ENCODE measurements around the gene GRIK2.
A peak's percentile ranks its signal among the peaks of the same experiment; 100 is the strongest.

GRIK2 gene

GRCh38 chr6:101853231-101854085 is 459.9 kb downstream of the GRIK2 start:
- 93 to 98% methylated on average over 3 of the region's 3 CpGs for WGBS, 2 experiments
- Histone ChIP-seq H3K4me3 (ENCODE audit: insufficient read depth, low read depth, low read length) (no peak overlapping the region), H3K27me3 (ENCODE audit: control insufficient read depth, insufficient read depth, low read length, poor library complexity, severe bottlenecking) (no peaks in the 10 kb centered on the region), H3K9me3 (ENCODE audit: control insufficient read depth, low read length) (no peaks in the 10 kb centered on the region), H3K27ac (ENCODE audit: insufficient read depth, low read depth, low read length, poor library complexity, severe bottlenecking) (no peak overlapping the region), H3K4me1 (ENCODE audit: control insufficient read depth, insufficient read depth, low read length) (no peaks in the 10 kb centered on the region), H3K36me3 (ENCODE audit: control insufficient read depth, insufficient read depth, low read length) (no peaks in the 10 kb centered on the region)

GRCh38 chr6:101876431-101876830 is 482.9 kb downstream of the GRIK2 start:
- Histone ChIP-seq H3K4me1 (ENCODE audit: control insufficient read depth, insufficient read depth, low read length) (no peaks in the 10 kb centered on the region), H3K4me3 (ENCODE audit: insufficient read depth, low read depth, low read length) (no peak overlapping the region), H3K27ac (ENCODE audit: insufficient read depth, low read depth, low read length, poor library complexity, severe bottlenecking) (no peak overlapping the region), H3K9me3 (ENCODE audit: control insufficient read depth, low read length) (no peaks in the 10 kb centered on the region), H3K27me3 (ENCODE audit: control insufficient read depth, insufficient read depth, low read length, poor library complexity, severe bottlenecking) (no peaks in the 10 kb centered on the region), H3K36me3 (ENCODE audit: control insufficient read depth, insufficient read depth, low read length) (no peaks in the 10 kb centered on the region)

GRCh38 chr6:101878554-101879276 is 485.2 kb downstream of the GRIK2 start:
- Histone ChIP-seq H3K4me3 (ENCODE audit: insufficient read depth, low read depth, low read length) (no peak overlapping the region), H3K4me1 (ENCODE audit: control insufficient read depth, insufficient read depth, low read length) (no peaks in the 10 kb centered on the region), H3K27ac (ENCODE audit: insufficient read depth, low read depth, low read length, poor library complexity, severe bottlenecking) (no peak overlapping the region), H3K36me3 (ENCODE audit: control insufficient read depth, insufficient read depth, low read length) (no peaks in the 10 kb centered on the region), H3K9me3 (ENCODE audit: control insufficient read depth, low read length) (no peaks in the 10 kb centered on the region), H3K27me3 (ENCODE audit: control insufficient read depth, insufficient read depth, low read length, poor library complexity, severe bottlenecking) (no peaks in the 10 kb centered on the region)
- 94% methylated on average over 6 to 7 of the region's 7 CpGs for WGBS, 2 experiments

- Histone ChIP-seq H3K9me3 (ENCODE audit: control insufficient read depth, low read length) (no peaks in the 10 kb centered on the region), H3K4me3 (ENCODE audit: insufficient read depth, low read depth, low read length) (no peak overlapping the region), H3K4me1 (ENCODE audit: control insufficient read depth, insufficient read depth, low read length) (no peaks in the 10 kb centered on the region), H3K27me3 (ENCODE audit: control insufficient read depth, insufficient read depth, low read length, poor library complexity, severe bottlenecking) (no peaks in the 10 kb centered on the region), H3K36me3 (ENCODE audit: control insufficient read depth, insufficient read depth, low read length) (no peaks in the 10 kb centered on the region), H3K27ac (ENCODE audit: insufficient read depth, low read depth, low read length, poor library complexity, severe bottlenecking) (no peak overlapping the region)
- 88 to 90% methylated on average over 4 of the region's 4 CpGs for WGBS, 2 experiments
These were observed 486.3 kb downstream of the GRIK2 start for GRCh38 chr6:101879782-101880181.

GRCh38 chr6:101883505-101883904 is 490.0 kb downstream of the GRIK2 start:
- Histone ChIP-seq H3K27me3 (ENCODE audit: control insufficient read depth, insufficient read depth, low read length, poor library complexity, severe bottlenecking) (no peaks in the 10 kb centered on the region), H3K9me3 (ENCODE audit: control insufficient read depth, low read length) (no peaks in the 10 kb centered on the region), H3K4me3 (ENCODE audit: insufficient read depth, low read depth, low read length) (no peak overlapping the region), H3K36me3 (ENCODE audit: control insufficient read depth, insufficient read depth, low read length) (no peaks in the 10 kb centered on the region), H3K4me1 (ENCODE audit: control insufficient read depth, insufficient read depth, low read length) (no peaks in the 10 kb centered on the region), H3K27ac (ENCODE audit: insufficient read depth, low read depth, low read length, poor library complexity, severe bottlenecking) (no peak overlapping the region)
- WGBS, 2 experiments = 88 to 90% methylated on average over 3 of the region's 3 CpGs

- 68 to 73% methylated on average over 5 of the region's 5 CpGs for WGBS, 2 experiments
- Histone ChIP-seq H3K9me3 (ENCODE audit: control insufficient read depth, low read length) (no peaks in the 10 kb centered on the region), H3K27me3 (ENCODE audit: control insufficient read depth, insufficient read depth, low read length, poor library complexity, severe bottlenecking) (no peaks in the 10 kb centered on the region), H3K4me3 (ENCODE audit: insufficient read depth, low read depth, low read length) (no peak overlapping the region), H3K36me3 (ENCODE audit: control insufficient read depth, insufficient read depth, low read length) (no peaks in the 10 kb centered on the region), H3K27ac (ENCODE audit: insufficient read depth, low read depth, low read length, poor library complexity, severe bottlenecking) (no peak overlapping the region), H3K4me1 (ENCODE audit: control insufficient read depth, insufficient read depth, low read length) (no peaks in the 10 kb centered on the region)
These were observed 494.0 kb downstream of the GRIK2 start for GRCh38 chr6:101887532-101887931.

- Histone ChIP-seq H3K36me3 (ENCODE audit: control insufficient read depth, insufficient read depth, low read length) (no peaks in the 10 kb centered on the region), H3K27me3 (ENCODE audit: control insufficient read depth, insufficient read depth, low read length, poor library complexity, severe bottlenecking) (no peaks in the 10 kb centered on the region), H3K27ac (ENCODE audit: insufficient read depth, low read depth, low read length, poor library complexity, severe bottlenecking) (no peak overlapping the region), H3K9me3 (ENCODE audit: control insufficient read depth, low read length) (no peaks in the 10 kb centered on the region), H3K4me1 (ENCODE audit: control insufficient read depth, insufficient read depth, low read length) (no peaks in the 10 kb centered on the region), H3K4me3 (ENCODE audit: insufficient read depth, low read depth, low read length) (no peak overlapping the region)
- WGBS, 2 experiments = 96 to 100% methylated on average over 2 to 4 of the region's 6 CpGs
These were observed 514.1 kb downstream of the GRIK2 start for GRCh38 chr6:101907356-101908217.

DNA sequence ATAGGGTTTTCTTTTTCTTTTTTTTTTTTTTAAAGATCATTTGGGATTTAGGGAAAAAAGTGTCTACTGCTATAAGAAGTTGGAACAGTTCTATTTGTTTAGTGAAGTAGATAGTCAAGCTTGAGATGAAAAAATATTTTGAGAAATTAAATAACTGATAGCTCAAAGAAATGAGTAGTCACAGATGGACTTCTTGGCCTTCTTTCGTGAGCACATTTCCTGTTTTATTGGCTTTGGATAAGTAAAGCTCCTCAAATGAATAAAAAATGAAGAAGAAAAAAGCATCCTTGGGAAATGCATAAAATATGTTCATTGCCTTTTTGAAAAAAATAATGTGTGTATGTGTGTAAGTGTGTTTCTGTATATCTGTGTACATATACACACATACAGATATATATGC is 515.9 kb downstream of the GRIK2 start:
- Histone ChIP-seq H3K27me3 (ENCODE audit: control insufficient read depth, insufficient read depth, low read length, poor library complexity, severe bottlenecking) (no peaks in the 10 kb centered on the region), H3K27ac (ENCODE audit: insufficient read depth, low read depth, low read length, poor library complexity, severe bottlenecking) (no peak overlapping the region), H3K36me3 (ENCODE audit: control insufficient read depth, insufficient read depth, low read length) (no peaks in the 10 kb centered on the region), H3K9me3 (ENCODE audit: control insufficient read depth, low read length) (no peaks in the 10 kb centered on the region), H3K4me1 (ENCODE audit: control insufficient read depth, insufficient read depth, low read length) (no peaks in the 10 kb centered on the region), H3K4me3 (ENCODE audit: insufficient read depth, low read depth, low read length) (no peak overlapping the region)
- WGBS, 2 experiments = 97 to 100% methylated on average over 1 of the region's 1 CpG

DNA sequence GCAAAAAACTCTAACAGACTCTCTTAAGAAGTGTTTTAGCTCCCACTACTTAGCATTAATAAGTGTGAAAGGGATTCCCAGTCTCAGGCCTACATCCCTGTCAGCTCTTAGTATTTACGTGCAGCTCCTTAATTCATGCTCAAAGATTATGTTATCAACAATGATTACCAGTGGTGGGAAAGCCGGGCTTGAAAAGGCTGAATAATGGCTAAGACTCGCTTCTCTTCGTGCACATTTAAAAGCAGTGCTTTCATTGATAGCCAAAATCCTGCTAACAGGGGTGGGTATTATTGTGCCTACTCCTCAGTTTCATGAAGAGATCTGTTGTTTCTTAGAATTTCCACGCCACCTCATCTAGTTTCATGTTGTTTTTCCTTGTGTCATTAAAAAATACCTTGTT is 518.8 kb downstream of the GRIK2 start:
- Histone ChIP-seq H3K9me3 (ENCODE audit: control insufficient read depth, low read length) (no peaks in the 10 kb centered on the region), H3K4me3 (ENCODE audit: insufficient read depth, low read depth, low read length) (no peak overlapping the region), H3K27ac (ENCODE audit: insufficient read depth, low read depth, low read length, poor library complexity, severe bottlenecking) (peak overlapping the region; percentile 36), H3K27me3 (ENCODE audit: control insufficient read depth, insufficient read depth, low read length, poor library complexity, severe bottlenecking) (no peaks in the 10 kb centered on the region), H3K36me3 (ENCODE audit: control insufficient read depth, insufficient read depth, low read length) (no peaks in the 10 kb centered on the region), H3K4me1 (ENCODE audit: control insufficient read depth, insufficient read depth, low read length) (no peaks in the 10 kb centered on the region)
- 72 to 79% methylated on average over 5 of the region's 5 CpGs for WGBS, 2 experiments

GRCh38 chr6:101918471-101918870 is 525.0 kb downstream of the GRIK2 start:
- Histone ChIP-seq H3K36me3 (ENCODE audit: control insufficient read depth, insufficient read depth, low read length) (no peaks in the 10 kb centered on the region), H3K9me3 (ENCODE audit: control insufficient read depth, low read length) (no peaks in the 10 kb centered on the region), H3K27me3 (ENCODE audit: control insufficient read depth, insufficient read depth, low read length, poor library complexity, severe bottlenecking) (no peaks in the 10 kb centered on the region), H3K4me1 (ENCODE audit: control insufficient read depth, insufficient read depth, low read length) (no peaks in the 10 kb centered on the region), H3K27ac (ENCODE audit: insufficient read depth, low read depth, low read length, poor library complexity, severe bottlenecking) (no peak overlapping the region), H3K4me3 (ENCODE audit: insufficient read depth, low read depth, low read length) (no peak overlapping the region)
- 100% methylated on average over 2 of the region's 2 CpGs; no CpG with 5 or more reads in 1 of the 2 experiments for WGBS, 2 experiments
